ENCODE data around the gene APLF. TPM values are rescaled to one million over a fixed set of nuclear protein-coding genes. Genes with fewer than 3 reads are reported as not detected.

APLF gene
- polyA plus RNA-seq, 4 donors = 0.27 to 2.5 (median 0.43) TPM

GRCh38 chr2:68466361-68466777, 1.0 kb upstream of the APLF start:
- Histone ChIP-seq H3K4me3 (ENCODE audit: low read depth in 1 of 3, low read length in 3 of 3) (peak overlapping the region; percentile 46 to 74 (median 71)), H3K9me3 (ENCODE audit: control insufficient read depth in 2 of 2, insufficient read depth in 1 of 2, low read depth in 1 of 2, low read length in 1 of 2) (no peaks in the 10 kb centered on the region), H3K36me3 (ENCODE audit: control insufficient read depth in 3 of 3, insufficient read depth in 2 of 3, low read depth in 1 of 3, low read length in 3 of 3) (no peaks in the 10 kb centered on the region), H3K4me1 (ENCODE audit: control insufficient read depth in 3 of 3, insufficient read depth in 2 of 3, low read depth in 1 of 3, low read length in 2 of 3) (peaks cover 0 to 4% (median 2%) of the 10 kb centered on the region in 3 donors), H3K27ac (ENCODE audit: low read depth in 1 of 3, low read length in 2 of 3) (peak overlapping the region; percentile 43 to 73 (median 73)), H3K27me3 (ENCODE audit: control insufficient read depth in 3 of 3, insufficient read depth in 3 of 3, low read length in 3 of 3) (no peaks in the 10 kb centered on the region)
- no peak for FAIRE-seq
- WGBS, 3 donors = 4 to 6% (median 4%) methylated on average over 11 of the region's 11 CpGs
- DNase-seq = peak; percentile 27 to 42

- H3K9me3 ChIP-seq (ENCODE audit: control insufficient read depth in 2 of 2, insufficient read depth in 1 of 2, low read depth in 1 of 2, low read length in 1 of 2) = no peaks in the 10 kb centered on the region
- H3K27ac ChIP-seq (ENCODE audit: low read depth in 1 of 3, low read length in 2 of 3) = peak overlapping the region; percentile 43 to 73 (median 73)
- peaks cover 0 to 4% (median 2%) of the 10 kb centered on the region in 3 donors for H3K4me1 ChIP-seq (ENCODE audit: control insufficient read depth in 3 of 3, insufficient read depth in 2 of 3, low read depth in 1 of 3, low read length in 2 of 3)
- FAIRE-seq (no peak), DNase-seq (no peak)
- no peaks in the 10 kb centered on the region for H3K36me3 ChIP-seq (ENCODE audit: control insufficient read depth in 3 of 3, insufficient read depth in 2 of 3, low read depth in 1 of 3, low read length in 3 of 3)
- H3K27me3 ChIP-seq (ENCODE audit: control insufficient read depth in 3 of 3, insufficient read depth in 3 of 3, low read length in 3 of 3) = no peaks in the 10 kb centered on the region
- WGBS, 3 donors = 0 to 1% (median 1%) methylated on average over 18 of the region's 18 CpGs
- H3K4me3 ChIP-seq (ENCODE audit: low read depth in 1 of 3, low read length in 3 of 3) = peak overlapping the region; percentile 46 to 74 (median 71)
Measured at GRCh38 chr2:68466778-68467076, 658 bp upstream of the APLF start.

- Histone ChIP-seq H3K4me3 (ENCODE audit: low read depth in 1 of 3, low read length in 3 of 3) (no peak overlapping the region), H3K27me3 (ENCODE audit: control insufficient read depth in 3 of 3, insufficient read depth in 3 of 3, low read length in 3 of 3) (no peaks in the 10 kb centered on the region), H3K36me3 (ENCODE audit: control insufficient read depth in 3 of 3, insufficient read depth in 2 of 3, low read depth in 1 of 3, low read length in 3 of 3) (no peaks in the 10 kb centered on the region), H3K4me1 (ENCODE audit: control insufficient read depth in 3 of 3, insufficient read depth in 2 of 3, low read depth in 1 of 3, low read length in 2 of 3) (peaks cover 0 to 4% (median 2%) of the 10 kb centered on the region in 3 donors), H3K27ac (ENCODE audit: low read depth in 1 of 3, low read length in 2 of 3) (no peak overlapping the region), H3K9me3 (ENCODE audit: control insufficient read depth in 2 of 2, insufficient read depth in 1 of 2, low read depth in 1 of 2, low read length in 1 of 2) (no peaks in the 10 kb centered on the region)
- WGBS, 3 donors = 74 to 80% (median 74%) methylated on average over 2 of the region's 2 CpGs
- FAIRE-seq (no peak), DNase-seq (peak in 1 of 2 donors; percentile 21)
Measured at GRCh38 chr2:68468801-68469200, 1.4 kb downstream of the APLF start.

GRCh38 chr2:68469935-68470334, 2.5 kb downstream of the APLF start:
- DNase-seq = no peak
- peaks cover 0 to 4% (median 2%) of the 10 kb centered on the region in 3 donors for H3K4me1 ChIP-seq (ENCODE audit: control insufficient read depth in 3 of 3, insufficient read depth in 2 of 3, low read depth in 1 of 3, low read length in 2 of 3)
- WGBS, 3 donors = 38 to 76% (median 56%) methylated on average over 1 of the region's 1 CpG
- no peaks in the 10 kb centered on the region for H3K9me3 ChIP-seq (ENCODE audit: control insufficient read depth in 2 of 2, insufficient read depth in 1 of 2, low read depth in 1 of 2, low read length in 1 of 2)
- no peak overlapping the region for H3K27ac ChIP-seq (ENCODE audit: low read depth in 1 of 3, low read length in 2 of 3)
- no peaks in the 10 kb centered on the region for H3K27me3 ChIP-seq (ENCODE audit: control insufficient read depth in 3 of 3, insufficient read depth in 3 of 3, low read length in 3 of 3)
- no peak for FAIRE-seq
- H3K4me3 ChIP-seq (ENCODE audit: low read depth in 1 of 3, low read length in 3 of 3) = no peak overlapping the region
- no peaks in the 10 kb centered on the region for H3K36me3 ChIP-seq (ENCODE audit: control insufficient read depth in 3 of 3, insufficient read depth in 2 of 3, low read depth in 1 of 3, low read length in 3 of 3)

- FAIRE-seq = no peak
Measured at GRCh38 chr2:68471385-68471784, 4.0 kb downstream of the APLF start.

GRCh38 chr2:68472796-68473414, 5.5 kb downstream of the APLF start:
- peaks cover 0 to 3% (median 0%) of the 10 kb centered on the region in 3 donors for H3K4me1 ChIP-seq (ENCODE audit: control insufficient read depth in 3 of 3, insufficient read depth in 2 of 3, low read depth in 1 of 3, low read length in 2 of 3)
- no peaks in the 10 kb centered on the region for H3K27me3 ChIP-seq (ENCODE audit: control insufficient read depth in 3 of 3, insufficient read depth in 3 of 3, low read length in 3 of 3)
- FAIRE-seq (no peak), DNase-seq (no peak)
- H3K4me3 ChIP-seq (ENCODE audit: low read depth in 1 of 3, low read length in 3 of 3) = no peak overlapping the region
- 88 to 92% (median 92%) methylated on average over 3 of the region's 3 CpGs for WGBS, 3 donors
- H3K9me3 ChIP-seq (ENCODE audit: control insufficient read depth in 2 of 2, insufficient read depth in 1 of 2, low read depth in 1 of 2, low read length in 1 of 2) = no peaks in the 10 kb centered on the region
- no peak overlapping the region for H3K27ac ChIP-seq (ENCODE audit: low read depth in 1 of 3, low read length in 2 of 3)
- H3K36me3 ChIP-seq (ENCODE audit: control insufficient read depth in 3 of 3, insufficient read depth in 2 of 3, low read depth in 1 of 3, low read length in 3 of 3) = no peaks in the 10 kb centered on the region

More at GRCh38 chr2:68471385-68471784, 4.0 kb downstream of the APLF start:
- Histone ChIP-seq H3K9me3 (ENCODE audit: control insufficient read depth in 2 of 2, insufficient read depth in 1 of 2, low read depth in 1 of 2, low read length in 1 of 2) (no peaks in the 10 kb centered on the region), H3K36me3 (ENCODE audit: control insufficient read depth in 3 of 3, insufficient read depth in 2 of 3, low read depth in 1 of 3, low read length in 3 of 3) (no peaks in the 10 kb centered on the region), H3K27me3 (ENCODE audit: control insufficient read depth in 3 of 3, insufficient read depth in 3 of 3, low read length in 3 of 3) (no peaks in the 10 kb centered on the region), H3K4me1 (ENCODE audit: control insufficient read depth in 3 of 3, insufficient read depth in 2 of 3, low read depth in 1 of 3, low read length in 2 of 3) (peaks cover 0 to 3% (median 0%) of the 10 kb centered on the region in 3 donors), H3K4me3 (ENCODE audit: low read depth in 1 of 3, low read length in 3 of 3) (no peak overlapping the region), H3K27ac (ENCODE audit: low read depth in 1 of 3, low read length in 2 of 3) (no peak overlapping the region)
- WGBS, 3 donors = 97 to 100% (median 98%) methylated on average over 2 of the region's 2 CpGs
- DNase-seq = no peak

- DNase-seq = peak in 1 of 2 donors; percentile 76
- no peak overlapping the region for H3K27ac ChIP-seq (ENCODE audit: low read depth in 1 of 3, low read length in 2 of 3)
- H3K27me3 ChIP-seq (ENCODE audit: control insufficient read depth in 3 of 3, insufficient read depth in 3 of 3, low read length in 3 of 3) = no peaks in the 10 kb centered on the region
- peaks cover 0 to 3% (median 0%) of the 10 kb centered on the region in 3 donors for H3K4me1 ChIP-seq (ENCODE audit: control insufficient read depth in 3 of 3, insufficient read depth in 2 of 3, low read depth in 1 of 3, low read length in 2 of 3)
- H3K9me3 ChIP-seq (ENCODE audit: control insufficient read depth in 2 of 2, insufficient read depth in 1 of 2, low read depth in 1 of 2, low read length in 1 of 2) = no peaks in the 10 kb centered on the region
- H3K4me3 ChIP-seq (ENCODE audit: low read depth in 1 of 3, low read length in 3 of 3) = no peak overlapping the region
- no peak for FAIRE-seq
- no peaks in the 10 kb centered on the region for H3K36me3 ChIP-seq (ENCODE audit: control insufficient read depth in 3 of 3, insufficient read depth in 2 of 3, low read depth in 1 of 3, low read length in 3 of 3)
Measured at GRCh38 chr2:68475110-68475509, 7.7 kb downstream of the APLF start.

GRCh38 chr2:68475576-68475975, 8.2 kb downstream of the APLF start:
- Histone ChIP-seq H3K27me3 (ENCODE audit: control insufficient read depth in 3 of 3, insufficient read depth in 3 of 3, low read length in 3 of 3) (no peaks in the 10 kb centered on the region), H3K27ac (ENCODE audit: low read depth in 1 of 3, low read length in 2 of 3) (no peak overlapping the region), H3K4me3 (ENCODE audit: low read depth in 1 of 3, low read length in 3 of 3) (no peak overlapping the region), H3K4me1 (ENCODE audit: control insufficient read depth in 3 of 3, insufficient read depth in 2 of 3, low read depth in 1 of 3, low read length in 2 of 3) (peaks cover 0 to 3% (median 0%) of the 10 kb centered on the region in 3 donors), H3K9me3 (ENCODE audit: control insufficient read depth in 2 of 2, insufficient read depth in 1 of 2, low read depth in 1 of 2, low read length in 1 of 2) (no peaks in the 10 kb centered on the region), H3K36me3 (ENCODE audit: control insufficient read depth in 3 of 3, insufficient read depth in 2 of 3, low read depth in 1 of 3, low read length in 3 of 3) (no peaks in the 10 kb centered on the region)
- FAIRE-seq (no peak), DNase-seq (peak in 1 of 2 donors; percentile 25)
- WGBS, 3 donors = 17 to 59% (median 37%) methylated on average over 2 of the region's 2 CpGs

GRCh38 chr2:68476454-68476853, 9.1 kb downstream of the APLF start:
- 19 to 72% (median 50%) methylated on average over 1 of the region's 1 CpG for WGBS, 3 donors
- Histone ChIP-seq H3K27me3 (ENCODE audit: control insufficient read depth in 3 of 3, insufficient read depth in 3 of 3, low read length in 3 of 3) (no peaks in the 10 kb centered on the region), H3K36me3 (ENCODE audit: control insufficient read depth in 3 of 3, insufficient read depth in 2 of 3, low read depth in 1 of 3, low read length in 3 of 3) (no peaks in the 10 kb centered on the region), H3K27ac (ENCODE audit: low read depth in 1 of 3, low read length in 2 of 3) (no peak overlapping the region), H3K4me1 (ENCODE audit: control insufficient read depth in 3 of 3, insufficient read depth in 2 of 3, low read depth in 1 of 3, low read length in 2 of 3) (peaks cover 0 to 3% (median 0%) of the 10 kb centered on the region in 3 donors), H3K4me3 (ENCODE audit: low read depth in 1 of 3, low read length in 3 of 3) (no peak overlapping the region), H3K9me3 (ENCODE audit: control insufficient read depth in 2 of 2, insufficient read depth in 1 of 2, low read depth in 1 of 2, low read length in 1 of 2) (no peaks in the 10 kb centered on the region)
- no peak for DNase-seq
- no peak for FAIRE-seq

All from small intestine (tissue), 7 donors.